Spleen (tissue), 7 donors: ENCODE data around the gene KRTAP9-7.

ENCODE experiments used
- CTCF ChIP-seq, 11 experiments: fragments of 200-600 bp in 7 of 11; fragments of 450-650 bp in 4 of 11; sonication (generic) in 4 of 11; IDR thresholded peaks in 8 of 11; conservative IDR thresholded peaks in 3 of 11; 1 replicate in 7 of 11; 2 replicates in 4 of 11; pipeline versions ENCODE4 v1.4.0 to v1.8.0; 2016 to 2021; ENCODE audit warnings: antibody characterized with exemption in 11 of 11, inconsistent platforms in 4 of 11, mild to moderate bottlenecking in 1 of 11
- POLR2AphosphoS5 ChIP-seq, 3 donors: sonication (generic); formaldehyde crosslinking; IDR thresholded peaks; one replicate each; pipeline ENCODE4 v1.5.1; 2017; ENCODE audit warnings: antibody characterized with exemption in 3 of 3
- donor health status: DM: no; HTN: no; CAD: no; lungs with moderate emphysema.
- donor health status: DM: no; HTN: no; CAD: no.
- donor health status: DM: no; HTN: no; CAD: no.

GRCh38 chr17:41301204-41301790 is 25.8 kb downstream of the KRTAP9-7 start:
- TF ChIP-seq CTCF (IDR thresholded peaks at IDR 0.05 in 8 of 11, conservative IDR thresholded peaks at IDR 0.05 in 3 of 11) (no peak), POLR2AphosphoS5 (IDR thresholded peaks at IDR 0.05) (no peak)
